Hematopoietic multipotent progenitor cell treated with erythropoietin and hydrocortisone succinate and interleukin-3 and kit ligand, for 4 days (in vitro differentiated cells): Measurements from ENCODE around the gene SVOP.
A peak's percentile ranks its signal among the peaks of the same experiment; 100 is the strongest.

Source experiments
- DNase-seq: peaks from one replicate; pipeline ENCODE4 v3.0.0-alpha.2; 2015

The SVOP gene

GRCh38 chr12:108972358-108972757 lies 48.5 kb downstream of the SVOP start:
- DNase-seq, result no peak

DNA sequence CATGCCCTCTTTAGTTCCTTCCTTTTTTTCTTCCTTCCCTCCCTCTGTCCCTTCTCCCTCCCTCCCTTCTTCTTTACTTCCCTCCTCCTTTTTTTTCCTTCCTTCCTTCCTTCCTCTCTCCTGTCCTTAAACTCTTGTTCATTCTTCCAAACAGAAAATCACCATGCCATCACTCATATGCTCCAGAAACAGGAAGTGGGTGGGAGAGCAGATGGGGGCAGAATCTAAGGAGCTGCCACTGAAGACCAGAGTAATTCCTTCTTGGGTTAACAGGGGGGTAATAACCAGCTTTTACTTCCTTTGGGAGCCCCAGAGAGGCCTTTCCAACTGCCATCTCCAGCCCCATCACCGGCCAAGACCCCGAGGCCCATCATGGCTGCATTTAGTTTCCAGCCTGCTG lies 51.2 kb downstream of the SVOP start:
- no peak for DNase-seq

DNA sequence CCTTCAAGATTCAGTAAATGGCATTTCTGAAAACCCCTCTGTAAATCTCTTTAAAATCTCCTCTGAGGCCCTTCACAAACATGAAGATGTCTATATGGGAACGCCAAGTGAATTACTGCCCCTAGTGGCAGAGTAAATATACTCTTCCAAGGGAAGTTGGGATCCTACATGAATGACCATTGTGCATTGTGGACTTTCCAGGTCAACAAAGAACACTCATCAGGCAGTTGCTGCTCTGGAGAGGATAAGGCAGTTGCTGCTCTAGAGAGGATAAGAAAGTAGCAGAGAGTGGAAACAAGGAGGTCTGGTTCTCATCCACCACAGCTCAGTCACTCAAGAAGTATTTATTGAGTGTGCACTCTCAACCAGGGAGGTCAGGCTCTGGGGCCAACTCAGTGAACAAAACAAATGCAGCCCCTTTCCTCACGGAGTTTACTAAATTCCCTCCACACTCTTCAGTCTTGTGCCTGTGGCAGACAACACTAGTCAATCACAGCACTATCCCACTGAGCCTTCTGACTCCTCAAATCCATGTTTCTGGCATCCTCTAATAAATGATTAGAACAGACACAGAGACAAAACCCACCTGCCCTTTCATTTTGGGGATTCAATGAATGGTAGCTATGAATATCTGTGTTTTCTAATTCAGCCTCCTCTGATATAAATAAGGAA lies 52.9 kb downstream of the SVOP start:
- DNase-seq, result peak; percentile 51

- DNase-seq, result no peak
Measured at GRCh38 chr12:108966378-108967151, 54.3 kb downstream of the SVOP start.

- DNase-seq, result no peak
Measured at GRCh38 chr12:108965886-108966285, 55.0 kb downstream of the SVOP start.

- DNase-seq, result no peak
Measured at GRCh38 chr12:108964371-108965352, 56.2 kb downstream of the SVOP start.

DNA sequence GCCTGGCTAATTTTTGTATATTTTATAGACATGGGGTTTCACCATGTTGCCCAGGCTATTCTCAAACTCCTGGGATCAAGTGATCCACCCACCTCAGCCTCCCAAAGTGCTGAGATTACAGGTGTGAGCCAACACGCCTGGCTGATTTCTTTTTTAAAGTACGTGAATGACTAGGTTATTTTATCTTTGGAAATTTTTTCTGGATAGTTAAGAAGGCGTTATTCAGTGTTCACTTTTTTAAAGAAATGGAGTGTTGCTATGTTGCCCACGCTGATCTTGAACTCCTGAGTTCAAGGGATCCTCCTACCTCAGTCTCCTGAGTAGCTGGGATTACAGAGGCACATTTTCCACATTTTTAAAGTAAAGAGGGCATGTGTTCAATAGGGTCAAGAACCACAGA lies 58.6 kb downstream of the SVOP start:
- no peak for DNase-seq

DNA sequence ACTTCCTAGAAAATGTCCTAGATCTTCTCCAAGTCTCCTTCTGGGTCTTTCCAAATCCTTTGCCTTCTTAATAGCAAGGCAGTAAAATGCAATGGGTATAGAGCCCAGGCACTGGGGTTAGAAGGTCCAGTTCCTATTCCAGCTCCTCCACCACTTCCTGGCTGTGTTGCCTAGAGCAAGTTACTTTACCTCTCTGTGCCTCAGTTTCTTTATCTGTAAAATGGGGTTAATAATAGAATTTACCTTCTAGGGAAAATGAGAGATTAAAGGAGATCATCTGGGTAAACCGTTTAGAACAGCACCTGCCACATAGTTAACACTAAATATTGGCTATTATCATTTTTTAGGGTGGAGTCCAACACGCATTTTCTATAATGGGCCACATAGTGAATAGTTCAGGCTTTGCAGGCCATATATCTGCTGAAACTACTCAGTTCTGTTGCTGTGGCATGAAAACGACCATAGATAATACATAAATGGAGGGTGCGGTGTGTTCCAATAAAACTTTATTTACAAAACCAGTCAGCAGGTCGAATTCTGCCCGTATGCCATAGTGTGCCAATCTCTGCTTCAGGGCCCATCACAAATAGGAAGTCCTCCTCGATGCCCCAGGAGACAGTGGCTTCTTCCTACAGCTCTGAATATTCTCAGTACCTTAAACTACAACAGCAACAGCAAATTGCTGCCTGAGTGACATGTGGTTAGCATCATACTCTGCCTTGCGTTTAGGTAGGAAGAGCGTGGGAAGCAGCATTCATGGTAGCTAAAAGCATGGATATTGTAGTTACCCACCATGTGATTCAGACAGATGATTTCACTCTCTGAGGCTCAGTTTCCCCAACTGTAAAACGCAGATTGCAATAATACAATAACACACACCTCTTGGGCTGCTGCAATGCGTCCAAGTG lies 60.9 kb downstream of the SVOP start:
- no peak for DNase-seq

DNA sequence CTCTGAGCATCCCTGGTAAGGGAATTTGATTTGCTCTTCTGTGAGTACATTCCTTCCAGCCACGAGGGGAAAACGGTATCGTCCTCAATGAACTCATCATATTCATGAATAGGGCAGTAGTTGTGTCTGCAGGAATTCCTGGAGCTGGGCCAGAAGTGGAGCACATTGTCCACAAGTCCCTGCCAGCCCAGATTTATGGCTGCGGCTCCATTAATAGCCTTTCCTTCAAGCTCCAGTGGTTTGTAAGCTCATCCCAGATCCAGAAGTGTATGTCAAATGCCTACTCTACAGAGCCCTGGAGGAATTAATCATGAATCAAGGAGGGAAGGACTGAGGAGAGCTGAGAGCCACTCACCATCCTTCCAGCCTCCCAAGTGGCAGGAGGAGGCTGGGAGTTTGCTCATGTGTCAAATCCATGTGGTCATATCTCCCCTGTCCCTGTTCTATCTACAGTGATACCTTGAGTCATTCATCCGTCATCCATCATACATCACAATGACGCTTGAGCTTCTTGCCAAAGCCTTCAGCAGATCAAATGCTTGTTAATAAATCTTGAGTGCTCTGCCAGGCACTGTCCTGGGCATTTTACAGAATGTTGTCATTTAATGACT lies 65.5 kb downstream of the SVOP start:
- DNase-seq, result no peak

- peak; percentile 81 for DNase-seq
Measured at GRCh38 chr12:108950991-108951739, 69.7 kb downstream of the SVOP start.

DNA sequence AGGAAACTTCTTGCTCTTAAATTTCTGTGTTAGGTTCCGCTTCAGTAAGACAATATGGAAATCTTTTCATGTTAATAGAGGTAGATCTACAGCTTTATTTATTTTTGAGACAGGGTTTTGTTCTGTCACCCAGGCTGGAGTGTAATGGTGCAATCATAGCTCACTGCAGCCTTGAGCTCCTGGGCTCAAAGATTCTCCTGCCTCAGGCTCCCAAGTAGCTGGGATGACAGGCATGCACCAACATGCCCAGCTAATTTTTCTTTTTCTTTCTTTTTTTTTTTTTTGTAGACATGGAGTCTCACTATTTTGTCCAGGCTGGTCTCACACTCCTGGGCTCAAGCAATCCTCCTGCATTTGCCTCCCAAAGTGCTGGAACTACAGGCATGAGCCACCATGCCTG lies 70.9 kb downstream of the SVOP start:
- no peak for DNase-seq

GRCh38 chr12:108948367-108948766 lies 72.5 kb downstream of the SVOP start:
- DNase-seq, result no peak

- no peak for DNase-seq
Measured at GRCh38 chr12:108947097-108947496, 73.8 kb downstream of the SVOP start.

DNA sequence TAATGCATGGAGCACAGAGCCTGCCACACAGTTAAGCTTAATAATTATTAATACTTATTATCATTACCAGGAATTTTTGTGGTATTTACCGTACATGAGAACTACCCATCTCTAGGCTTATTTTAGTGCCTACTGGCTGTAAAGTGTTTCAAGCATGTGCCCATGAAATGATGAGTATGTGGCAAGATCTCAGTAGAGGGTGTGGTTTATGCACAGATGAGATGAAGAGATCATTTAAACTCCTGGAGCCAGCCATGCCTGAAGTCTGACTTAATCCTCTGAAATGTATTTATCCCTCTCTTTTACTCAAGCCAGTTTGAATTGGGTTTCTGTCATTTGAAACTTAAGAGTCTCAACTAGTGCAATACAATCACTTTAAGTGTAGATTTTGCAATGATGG lies 80.7 kb downstream of the SVOP start:
- no peak for DNase-seq

DNA sequence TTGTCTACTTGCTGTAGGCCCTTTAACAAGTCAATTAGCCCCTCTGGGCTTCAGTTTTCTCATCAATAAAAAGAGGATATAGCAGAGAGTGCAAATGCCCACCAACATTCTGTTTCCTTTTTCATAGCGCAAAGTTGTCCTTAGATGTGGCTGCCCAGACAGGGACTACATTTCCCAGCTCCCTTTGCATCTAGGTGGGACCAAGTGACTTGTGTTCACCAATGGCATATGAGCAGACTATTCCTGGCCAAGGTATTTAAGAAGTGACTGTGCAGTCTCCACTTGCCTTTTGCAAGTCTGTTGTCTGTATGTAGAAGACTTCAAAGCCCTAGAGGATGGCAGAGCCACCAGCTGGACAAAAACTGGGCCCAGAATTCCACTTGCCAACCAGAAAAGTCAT lies 81.3 kb downstream of the SVOP start:
- peak; percentile 57 for DNase-seq

DNA sequence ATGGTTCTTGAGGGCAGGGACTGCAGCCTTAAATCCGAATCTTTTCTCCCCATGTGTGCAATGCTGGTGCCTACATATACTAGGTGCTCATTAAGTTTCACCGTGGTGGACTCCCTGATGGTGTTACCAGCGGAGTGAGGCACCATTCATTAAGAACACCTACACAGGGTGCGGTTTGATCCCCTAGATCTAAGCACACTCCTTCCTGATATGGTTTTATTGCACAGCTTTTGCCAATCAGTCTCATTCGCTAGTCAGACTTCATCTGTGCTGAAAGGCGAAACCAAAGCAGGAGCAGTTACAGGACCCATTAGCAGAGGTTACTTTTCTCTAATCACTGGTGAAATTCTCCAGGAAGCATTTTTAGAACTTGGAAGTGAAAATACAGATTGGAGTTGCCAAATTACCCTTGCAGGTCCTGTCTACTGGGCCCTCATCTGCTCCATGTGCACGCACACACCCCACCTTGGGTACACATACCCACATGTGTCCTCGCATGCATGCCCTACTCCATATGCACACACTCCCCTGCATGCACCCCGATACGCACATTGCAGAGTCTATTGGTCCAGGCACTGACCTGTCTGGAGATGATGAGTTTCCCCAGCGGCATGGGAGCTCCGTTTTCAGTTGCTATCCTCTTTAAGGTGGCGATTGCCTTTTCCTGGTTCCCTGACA lies 82.5 kb downstream of the SVOP start:
- DNase-seq, result no peak

- DNase-seq, result no peak
Measured at GRCh38 chr12:108935159-108935763, 85.6 kb downstream of the SVOP start.

GRCh38 chr12:108933949-108934348 lies 86.9 kb downstream of the SVOP start:
- DNase-seq, result no peak

- DNase-seq, result no peak
Measured at GRCh38 chr12:108930756-108931155, 90.1 kb downstream of the SVOP start.

DNA sequence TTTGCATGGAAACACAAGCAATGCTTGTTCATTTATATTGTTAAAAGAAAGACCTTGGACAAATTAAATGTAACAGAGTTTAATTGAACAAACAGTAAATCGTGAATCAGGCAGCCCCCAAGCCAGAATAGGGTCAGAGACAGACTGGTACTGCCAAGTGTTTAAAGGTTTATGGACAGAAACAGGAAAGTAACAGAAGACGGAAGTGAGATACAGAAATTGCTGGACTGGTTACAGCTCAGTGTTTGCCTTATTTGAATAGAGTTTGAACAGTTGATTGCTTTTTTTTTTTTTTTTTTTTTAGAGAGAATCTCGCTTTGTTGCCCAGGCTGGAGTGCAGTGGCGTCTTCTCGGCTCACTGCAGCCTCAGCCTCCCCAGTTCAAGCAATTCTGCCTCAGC lies 90.7 kb downstream of the SVOP start:
- peak; percentile 39 for DNase-seq
